Smooth muscle cell of the umbilical artery (primary cell): ENCODE results near the gene SH2D7. TPM values are rescaled to one million over a fixed set of nuclear protein-coding genes. Genes with fewer than 3 reads are reported as not detected.

Source experiments
- total RNA-seq: library from RNA; depleted of rRNA; stranded (reverse); fragments of >200 nt; gene quantifications from 2 replicates; pipeline ENCODE4 v1.2.3, GENCODE V29; 2014

SH2D7 gene
- total RNA-seq = not detected in 2 replicates

DNA sequence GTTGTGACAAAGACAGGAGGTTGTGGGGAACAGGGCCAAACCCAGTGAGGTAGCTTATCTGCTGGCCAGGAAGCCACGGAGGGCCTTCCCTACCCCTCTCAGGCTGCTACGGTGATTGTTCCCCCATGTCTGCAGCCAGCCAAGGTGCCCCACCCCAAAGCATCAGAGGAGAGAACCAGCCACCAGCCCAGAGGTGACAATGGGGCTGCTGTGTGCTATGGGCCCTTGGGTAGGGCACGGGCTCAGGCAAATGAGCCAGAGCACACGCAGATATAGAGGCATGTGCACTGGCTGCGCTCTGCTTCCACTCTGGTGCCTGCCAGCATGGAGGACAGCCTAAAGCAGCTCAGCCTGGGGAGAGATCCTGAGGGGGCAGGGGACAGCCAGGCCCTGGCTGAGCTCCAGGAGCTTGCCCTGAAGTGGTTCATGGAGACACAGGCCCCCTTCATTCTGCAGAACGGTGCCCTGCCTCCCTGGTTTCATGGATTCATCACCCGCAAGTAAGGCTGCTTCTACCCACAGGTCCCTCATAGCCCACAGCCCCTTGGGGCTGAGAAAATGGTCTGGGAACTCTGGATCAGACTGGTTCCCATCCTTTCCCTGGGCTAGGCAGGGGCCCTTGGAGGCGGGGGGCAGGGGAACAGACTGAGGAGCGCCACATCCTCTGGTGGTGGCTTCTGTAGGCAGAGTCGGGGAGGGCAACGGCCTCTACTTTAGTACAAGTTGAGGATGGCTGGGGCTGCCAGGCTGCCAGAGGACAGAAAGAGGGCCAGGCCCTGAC lies at the start of gene SH2D7:
Gene SH2D7, plus strand, starts transcription at position 301 of the 781 bp plus-strand sequence. Its CDS starts 24 bp downstream, at position 325.

GRCh38 chr15:78077053-78077870 lies 15.1 kb upstream of the SH2D7 start, which contains the start of gene TBC1D2B:
Gene TBC1D2B (minus strand): TSS chr15:78077711. CDS start chr15:78077652, 59 bp downstream.

DNA sequence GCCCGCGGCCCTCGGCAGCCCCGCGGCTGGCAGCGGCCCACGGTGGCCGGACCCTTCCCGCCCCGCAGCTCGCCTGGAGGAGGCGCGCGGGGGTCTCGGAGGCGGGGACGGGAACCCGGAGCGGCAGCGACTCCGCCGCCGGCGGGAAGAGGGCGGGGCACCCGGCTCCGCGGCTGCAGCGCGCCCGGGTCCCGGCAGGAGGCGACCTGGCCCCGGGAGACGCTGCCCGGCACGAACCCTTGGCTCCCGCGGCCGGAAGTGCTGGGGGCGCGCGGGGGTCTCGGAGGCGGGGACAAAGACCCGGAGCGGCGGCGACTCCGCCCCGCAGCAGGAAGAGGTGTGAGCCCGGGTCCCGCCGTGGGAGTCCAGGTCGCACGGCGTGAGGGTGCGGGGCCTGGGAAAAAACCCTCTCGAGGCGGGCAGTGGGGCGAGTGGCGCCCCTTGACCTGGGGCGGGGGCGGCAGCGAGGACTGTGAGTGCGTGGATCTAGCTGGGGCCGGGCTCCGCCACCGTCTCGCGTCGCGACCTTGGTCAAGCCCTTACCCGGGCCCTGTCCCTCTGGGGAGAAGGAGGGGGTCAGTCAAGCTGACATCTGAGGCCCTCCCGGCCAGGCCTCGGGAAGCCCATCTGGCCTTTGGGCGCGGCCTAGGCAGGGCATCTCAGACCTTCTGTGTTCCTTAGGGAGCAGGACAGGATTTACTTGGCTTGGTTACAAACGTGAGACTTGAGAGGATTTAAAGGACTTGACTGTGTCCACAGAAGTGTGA lies 39.1 kb downstream of the SH2D7 start, which contains the start of gene CIB2:
Gene CIB2, minus strand, starts transcription at position 151 of the 767 bp plus-strand sequence. CDS start 230 bp downstream, outside the sequence.

DNA sequence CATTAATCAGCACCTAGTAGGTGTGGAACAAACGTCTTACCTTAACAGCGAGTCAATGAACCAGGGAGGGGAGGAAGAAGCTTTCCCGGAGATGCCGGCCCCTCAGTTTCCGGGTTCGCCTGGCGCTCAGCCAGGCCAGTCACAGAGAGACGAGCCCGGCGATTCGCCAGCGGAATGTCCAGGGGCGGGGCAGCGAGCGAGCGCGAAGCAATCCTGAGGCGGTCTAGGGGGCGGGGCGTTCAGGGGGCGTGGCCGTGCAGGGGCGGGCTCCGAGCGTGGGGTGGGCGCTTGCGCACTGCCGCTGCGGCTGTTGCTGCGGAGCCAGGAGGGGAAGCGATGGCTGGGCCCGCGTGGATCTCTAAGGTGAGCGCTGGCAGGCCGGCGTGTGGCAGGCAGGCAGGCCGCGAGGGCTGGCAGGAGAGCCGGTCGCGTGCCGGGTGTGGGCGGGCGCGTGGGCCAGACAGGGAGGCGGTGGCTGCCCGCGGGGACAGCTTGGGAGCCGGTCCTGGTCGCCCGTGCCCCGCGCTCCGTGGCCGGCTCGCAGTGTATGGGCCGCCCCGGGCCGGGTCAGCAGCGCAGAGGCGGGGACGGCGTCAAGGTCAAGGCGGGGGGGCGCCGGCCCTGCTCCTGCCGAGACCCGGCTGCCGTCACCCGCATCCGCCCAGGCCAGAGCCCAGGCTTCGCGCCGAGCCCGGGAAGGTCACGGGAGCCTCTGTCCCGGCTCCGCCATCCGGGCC lies 56.9 kb downstream of the SH2D7 start, which contains the start of gene IDH3A:
Gene IDH3A, plus strand, starts transcription at position 295 of the 737 bp plus-strand sequence. Its CDS starts 42 bp downstream, at position 337.

Other genes with a start within 250 kb of the SH2D7 start
- 40.1 and 69.3 TPM in 2 replicates for gene TBC1D2B, start 14.8 kb upstream of the SH2D7 start, total RNA-seq
- gene CIB2, start 38.9 kb downstream of the SH2D7 start, total RNA-seq = 2.4 and 4.5 TPM in 2 replicates
- gene IDH3A, start 56.8 kb downstream of the SH2D7 start, total RNA-seq = 33.6 and 54.9 TPM in 2 replicates
- 0.05 TPM in 1 of 2 replicates, not detected in the other for gene ACSBG1, start 142.0 kb downstream of the SH2D7 start, total RNA-seq
- gene DNAJA4, start 172.0 kb downstream of the SH2D7 start, total RNA-seq = 2.7 and 3.0 TPM in 2 replicates
- 56.1 and 91.8 TPM in 2 replicates for gene SKIC8, start 207.0 kb downstream of the SH2D7 start, total RNA-seq
- gene CRABP1, start 247.8 kb downstream of the SH2D7 start, total RNA-seq = not detected in 2 replicates